ENCODE measurements around the gene AGAP1. TPM values are rescaled to one million over a fixed set of nuclear protein-coding genes. Genes with fewer than 3 reads are reported as not detected.

AGAP1 gene
- total RNA-seq, 1 donor from 2014 or later = 21.1 TPM

DNA sequence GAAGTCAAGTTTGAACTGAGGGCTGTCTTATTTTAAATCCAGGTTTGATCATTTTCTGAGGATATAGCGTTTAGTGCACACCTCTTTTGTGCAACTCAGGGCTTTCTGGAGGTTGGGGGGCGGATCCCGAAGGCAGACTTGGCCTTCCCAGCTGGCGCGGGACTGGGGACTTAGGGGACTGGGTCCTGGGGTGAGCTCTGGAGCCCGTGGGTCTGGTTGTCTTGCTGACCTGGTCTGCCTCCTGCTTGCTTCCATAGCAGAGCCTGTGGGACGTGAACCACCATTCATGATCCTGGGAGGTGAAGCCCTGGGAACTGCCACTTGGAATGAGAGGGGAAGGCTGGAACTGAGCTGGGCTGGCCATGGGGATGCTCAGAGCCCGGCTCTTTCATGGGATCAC is 63.1 kb downstream of the AGAP1 start:
- H3K27me3 ChIP-seq = no peaks in the 10 kb centered on the region
- intact Hi-C loops (cut with DNase I) = no loop called here
- no peak for DNase-seq (ENCODE audit: extremely low spot score in 2 of 2)
- TF ChIP-seq, protein P1, sequence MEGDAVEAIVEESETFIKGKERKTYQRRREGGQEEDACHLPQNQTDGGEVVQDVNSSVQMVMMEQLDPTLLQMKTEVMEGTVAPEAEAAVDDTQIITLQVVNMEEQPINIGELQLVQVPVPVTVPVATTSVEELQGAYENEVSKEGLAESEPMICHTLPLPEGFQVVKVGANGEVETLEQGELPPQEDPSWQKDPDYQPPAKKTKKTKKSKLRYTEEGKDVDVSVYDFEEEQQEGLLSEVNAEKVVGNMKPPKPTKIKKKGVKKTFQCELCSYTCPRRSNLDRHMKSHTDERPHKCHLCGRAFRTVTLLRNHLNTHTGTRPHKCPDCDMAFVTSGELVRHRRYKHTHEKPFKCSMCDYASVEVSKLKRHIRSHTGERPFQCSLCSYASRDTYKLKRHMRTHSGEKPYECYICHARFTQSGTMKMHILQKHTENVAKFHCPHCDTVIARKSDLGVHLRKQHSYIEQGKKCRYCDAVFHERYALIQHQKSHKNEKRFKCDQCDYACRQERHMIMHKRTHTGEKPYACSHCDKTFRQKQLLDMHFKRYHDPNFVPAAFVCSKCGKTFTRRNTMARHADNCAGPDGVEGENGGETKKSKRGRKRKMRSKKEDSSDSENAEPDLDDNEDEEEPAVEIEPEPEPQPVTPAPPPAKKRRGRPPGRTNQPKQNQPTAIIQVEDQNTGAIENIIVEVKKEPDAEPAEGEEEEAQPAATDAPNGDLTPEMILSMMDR (IDR thresholded peaks at IDR 0.05) = no peak
- no peaks in the 10 kb centered on the region for H3K36me3 ChIP-seq
- H3K4me1 ChIP-seq = peaks cover 40% of the 10 kb centered on the region
- H3K9me3 ChIP-seq = no peaks in the 10 kb centered on the region
- H3K27ac ChIP-seq = no peak overlapping the region
- H3K4me3 ChIP-seq = no peak overlapping the region

DNA sequence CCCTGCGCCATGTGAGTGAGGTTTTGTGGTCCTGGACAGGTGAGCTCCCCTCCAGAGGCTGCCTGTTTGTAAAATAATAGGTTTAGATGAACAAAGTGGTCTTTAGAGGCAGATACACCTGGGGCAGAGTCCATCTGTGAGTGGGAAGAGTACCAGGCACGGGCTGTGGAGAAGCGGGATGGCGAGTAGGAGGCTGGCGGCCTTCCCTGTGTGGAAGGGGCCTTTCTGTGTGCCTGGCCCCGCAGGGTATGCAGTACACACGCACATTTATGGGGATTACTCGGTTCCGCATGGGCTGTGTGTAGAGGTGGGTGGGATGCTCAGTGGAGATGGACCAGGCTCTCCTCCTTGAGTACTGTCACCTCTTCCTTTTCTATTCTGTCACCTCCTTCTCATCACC is 64.1 kb downstream of the AGAP1 start:
- Histone ChIP-seq H3K9me3 (no peaks in the 10 kb centered on the region), H3K4me3 (no peak overlapping the region), H3K4me1 (peaks cover 40% of the 10 kb centered on the region), H3K27ac (no peak overlapping the region), H3K27me3 (no peaks in the 10 kb centered on the region), H3K36me3 (no peaks in the 10 kb centered on the region)
- DNase-seq (ENCODE audit: extremely low spot score in 2 of 2) = no peak
- intact Hi-C loops (cut with DNase I) = no loop called here
- TF ChIP-seq POLR2A (IDR thresholded peaks at IDR 0.05) = no peak
- no peak for TF ChIP-seq POLR2AphosphoS5 (IDR thresholded peaks at IDR 0.05; ENCODE audit: insufficient read depth in 1 of 2, low read depth in 1 of 2)
- TF ChIP-seq, protein P1 (IDR thresholded peaks at IDR 0.05) = no peak

DNA sequence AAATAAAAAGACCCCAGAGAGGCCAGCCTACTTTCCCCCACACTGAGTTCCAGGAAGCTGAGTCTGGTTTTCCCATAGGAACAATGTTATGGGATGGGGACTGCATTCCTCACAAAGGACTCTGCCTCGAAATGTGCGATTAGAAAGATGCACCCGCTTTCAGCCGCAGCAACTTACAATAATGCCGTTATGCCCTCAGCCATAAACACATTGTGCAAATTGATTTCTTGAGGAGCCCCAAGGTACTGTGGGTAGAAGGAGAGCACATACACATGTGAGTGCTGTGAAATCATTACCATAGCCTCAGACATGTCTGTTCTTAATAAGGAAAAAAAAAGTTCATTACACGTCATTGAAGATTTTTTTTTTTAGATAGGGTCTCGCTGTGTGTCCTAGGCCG is 64.7 kb downstream of the AGAP1 start:
- H3K27me3 ChIP-seq = no peaks in the 10 kb centered on the region
- H3K4me3 ChIP-seq = no peak overlapping the region
- no peaks in the 10 kb centered on the region for H3K9me3 ChIP-seq
- no peak overlapping the region for H3K27ac ChIP-seq
- no peaks in the 10 kb centered on the region for H3K36me3 ChIP-seq
- H3K4me1 ChIP-seq = peaks cover 39% of the 10 kb centered on the region
- DNase-seq (ENCODE audit: extremely low spot score in 2 of 2) = no peak
- TF ChIP-seq POLR2A (IDR thresholded peaks at IDR 0.05) (no peak), POLR2AphosphoS5 (IDR thresholded peaks at IDR 0.05; ENCODE audit: insufficient read depth in 1 of 2, low read depth in 1 of 2) (no peak)
- TF ChIP-seq, protein P1 (IDR thresholded peaks at IDR 0.05) = no peak
- intact Hi-C loops (cut with DNase I) = no loop called here

DNA sequence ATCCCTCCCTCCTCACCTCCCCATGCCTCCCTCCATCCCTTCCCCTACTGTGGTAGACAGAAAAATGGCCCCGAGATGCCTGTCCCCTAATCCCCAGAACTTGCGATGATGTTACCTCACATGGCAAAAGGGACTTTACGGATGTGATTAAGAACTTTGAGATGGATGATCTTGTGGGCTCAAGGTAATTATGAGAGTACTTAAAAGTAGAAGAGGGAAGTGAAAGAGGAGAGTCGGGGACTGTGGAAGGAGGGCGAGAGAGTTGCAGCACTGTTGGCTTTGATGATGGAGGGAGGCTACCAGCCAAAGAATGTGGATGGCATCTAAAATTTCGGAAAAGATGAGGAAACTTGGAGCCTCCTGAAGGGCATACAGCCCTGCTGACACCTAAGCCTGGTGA is 66.5 kb downstream of the AGAP1 start:
- TF ChIP-seq POLR2AphosphoS5 (IDR thresholded peaks at IDR 0.05; ENCODE audit: insufficient read depth in 1 of 2, low read depth in 1 of 2) (no peak), POLR2A (IDR thresholded peaks at IDR 0.05) (no peak)
- TF ChIP-seq, protein P1 (IDR thresholded peaks at IDR 0.05) = no peak
- no peak overlapping the region for H3K4me3 ChIP-seq

DNA sequence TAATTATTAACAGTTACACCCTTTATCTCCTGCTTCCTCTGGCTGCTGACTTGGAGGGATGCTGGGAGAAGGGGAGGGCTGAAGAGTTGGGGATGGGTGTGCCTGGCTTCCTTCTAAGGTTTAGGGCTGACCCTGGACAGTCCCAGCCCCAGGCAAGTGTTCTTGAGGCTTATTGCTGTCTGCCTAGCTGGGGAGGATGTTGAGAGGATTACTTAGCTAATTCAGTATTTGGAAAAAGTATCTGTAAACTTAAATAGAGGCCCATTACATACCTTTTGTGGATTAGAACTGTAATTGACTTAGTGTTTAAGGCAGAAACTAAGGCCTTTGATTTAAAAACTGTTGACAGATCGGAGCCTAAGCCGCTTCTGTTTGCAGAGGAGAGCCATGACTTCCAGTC is 67.6 kb downstream of the AGAP1 start:
- no peak for DNase-seq (ENCODE audit: extremely low spot score in 2 of 2)
- Histone ChIP-seq H3K9me3 (no peaks in the 10 kb centered on the region), H3K36me3 (no peaks in the 10 kb centered on the region), H3K4me1 (peaks cover 36% of the 10 kb centered on the region), H3K27me3 (no peaks in the 10 kb centered on the region), H3K27ac (no peak overlapping the region), H3K4me3 (no peak overlapping the region)
- intact Hi-C loops (cut with DNase I) = no loop called here
- TF ChIP-seq, protein P1 (IDR thresholded peaks at IDR 0.05) = no peak
- TF ChIP-seq POLR2A (IDR thresholded peaks at IDR 0.05) (no peak), POLR2AphosphoS5 (IDR thresholded peaks at IDR 0.05; ENCODE audit: insufficient read depth in 1 of 2, low read depth in 1 of 2) (no peak)

More for the DNA sequence above, 66.5 kb downstream of the AGAP1 start:
- H3K9me3 ChIP-seq = no peaks in the 10 kb centered on the region
- no peak overlapping the region for H3K27ac ChIP-seq
- peaks cover 41% of the 10 kb centered on the region for H3K4me1 ChIP-seq
- DNase-seq (ENCODE audit: extremely low spot score in 2 of 2) = no peak
- intact Hi-C loops (cut with DNase I) = no loop called here
- H3K36me3 ChIP-seq = no peaks in the 10 kb centered on the region
- H3K27me3 ChIP-seq = no peaks in the 10 kb centered on the region

All from vagina (tissue), 2 donors.